BE2C (cell line): ENCODE results near the gene ITGB2.

ENCODE experiments used
- DNase-seq: peaks from one replicate; pipeline ENCODE4 v3.0.0-alpha.2; 2020
- H3K27me3 ChIP-seq: fragments of 250-450 bp; sonication (Bioruptor Pico); 2 replicates; pipeline ENCODE4 v1.5.1; 2020; ENCODE audit warnings: mild to moderate bottlenecking
- H3K36me3 ChIP-seq: fragments of 250-450 bp; sonication (Bioruptor Pico); 2 replicates; pipeline ENCODE4 v1.5.1; 2020; ENCODE audit warnings: mild to moderate bottlenecking
- H3K4me1 ChIP-seq: fragments of 250-450 bp; sonication (Bioruptor Pico); 2 replicates; pipeline ENCODE4 v1.5.1; 2020
- H3K4me3 ChIP-seq: 2 replicates; pipeline ENCODE4 v1.5.1; 2011; ENCODE audit warnings: low read depth, low read length
- H3K9me3 ChIP-seq: fragments of 250-450 bp; sonication (Bioruptor Pico); 2 replicates; pipeline ENCODE4 v1.5.1; 2020
- TF ChIP-seq, protein P1 (sequence below): IDR thresholded peaks from 2 replicates; pipeline ENCODE4 v1.5.1; 2012; ENCODE audit warnings: mild to moderate bottlenecking, low read depth, low read length

Gene ITGB2

DNA sequence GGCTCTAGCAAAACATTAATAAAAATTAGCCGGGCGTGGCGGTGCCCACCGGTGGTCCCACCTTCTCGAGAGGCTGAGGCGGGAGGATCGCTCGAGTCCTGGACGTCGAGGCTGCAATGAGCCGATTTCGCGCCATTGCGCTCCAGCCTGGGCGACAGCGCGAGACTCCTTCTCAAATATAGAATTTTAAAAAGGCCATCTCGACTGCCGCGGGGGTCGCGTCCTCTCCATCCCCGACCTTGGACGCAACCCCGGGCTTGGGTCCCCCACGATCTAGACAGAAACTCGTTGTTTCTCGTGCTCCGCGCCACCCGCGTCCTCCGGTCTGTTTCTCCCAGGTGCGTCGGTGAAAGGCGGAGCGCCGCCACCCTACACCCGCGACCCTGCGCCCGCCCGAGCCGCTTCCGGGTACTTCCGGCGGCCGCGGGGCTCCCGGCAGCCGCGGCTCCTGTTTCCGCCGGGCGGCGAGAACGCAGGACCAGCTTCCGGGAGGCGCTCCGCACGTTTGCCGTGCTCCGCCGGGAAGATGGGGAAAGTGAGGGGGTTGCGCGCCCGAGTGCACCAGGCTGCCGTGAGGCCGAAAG lies 18.9 kb upstream of the ITGB2 start, which contains the start of gene SLX9:
TSS of gene SLX9 (plus strand) at position 498 of the 584 bp plus-strand sequence. CDS start at position 527, 29 bp downstream.
- Histone ChIP-seq H3K4me1 (no peaks in the 10 kb centered on the region; the same call in 1 of the 2 replicates), H3K27me3 (peaks cover 4% of the 10 kb centered on the region), H3K4me3 (peak within 1 kb of the TSS; percentile 99), H3K9me3 (no peaks in the 10 kb centered on the region), H3K36me3 (peaks cover 22% of the 10 kb centered on the region)
- DNase-seq = peak; percentile 89
- TF ChIP-seq, protein P1, sequence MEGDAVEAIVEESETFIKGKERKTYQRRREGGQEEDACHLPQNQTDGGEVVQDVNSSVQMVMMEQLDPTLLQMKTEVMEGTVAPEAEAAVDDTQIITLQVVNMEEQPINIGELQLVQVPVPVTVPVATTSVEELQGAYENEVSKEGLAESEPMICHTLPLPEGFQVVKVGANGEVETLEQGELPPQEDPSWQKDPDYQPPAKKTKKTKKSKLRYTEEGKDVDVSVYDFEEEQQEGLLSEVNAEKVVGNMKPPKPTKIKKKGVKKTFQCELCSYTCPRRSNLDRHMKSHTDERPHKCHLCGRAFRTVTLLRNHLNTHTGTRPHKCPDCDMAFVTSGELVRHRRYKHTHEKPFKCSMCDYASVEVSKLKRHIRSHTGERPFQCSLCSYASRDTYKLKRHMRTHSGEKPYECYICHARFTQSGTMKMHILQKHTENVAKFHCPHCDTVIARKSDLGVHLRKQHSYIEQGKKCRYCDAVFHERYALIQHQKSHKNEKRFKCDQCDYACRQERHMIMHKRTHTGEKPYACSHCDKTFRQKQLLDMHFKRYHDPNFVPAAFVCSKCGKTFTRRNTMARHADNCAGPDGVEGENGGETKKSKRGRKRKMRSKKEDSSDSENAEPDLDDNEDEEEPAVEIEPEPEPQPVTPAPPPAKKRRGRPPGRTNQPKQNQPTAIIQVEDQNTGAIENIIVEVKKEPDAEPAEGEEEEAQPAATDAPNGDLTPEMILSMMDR = no peak

GRCh38 chr21:44938772-44939531 lies 18.3 kb upstream of the ITGB2 start:
- H3K9me3 ChIP-seq = no peaks in the 10 kb centered on the region
- H3K27me3 ChIP-seq = peaks cover 11% of the 10 kb centered on the region
- peaks cover 15% of the 10 kb centered on the region for H3K36me3 ChIP-seq
- H3K4me3 ChIP-seq = peak overlapping the region; percentile 99
- TF ChIP-seq, protein P1 = no peak
- no peak for DNase-seq
- no peaks in the 10 kb centered on the region; the same call in 1 of the 2 replicates for H3K4me1 ChIP-seq

DNA sequence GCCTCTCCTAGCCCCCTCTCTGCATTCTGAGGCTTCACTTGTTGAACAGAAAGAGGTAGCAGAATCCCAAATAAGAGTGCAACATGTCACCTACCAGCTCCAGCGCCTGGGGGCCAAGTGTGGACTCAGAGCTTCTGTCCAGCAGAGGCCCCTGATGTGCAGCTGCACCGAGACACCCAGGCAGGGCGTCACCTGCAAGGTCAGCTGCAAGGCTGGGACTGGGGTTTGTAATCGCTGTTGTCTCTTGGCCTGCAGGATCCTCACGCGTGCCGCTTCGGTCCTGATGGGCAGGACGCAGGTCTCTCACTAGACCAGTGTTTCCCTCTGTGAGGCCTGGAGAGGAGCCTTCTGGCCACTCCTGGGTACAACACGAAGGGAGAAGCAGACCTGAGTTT lies 14.8 kb upstream of the ITGB2 start:
- Histone ChIP-seq H3K36me3 (no peaks in the 10 kb centered on the region), H3K27me3 (peaks cover 45% of the 10 kb centered on the region), H3K4me1 (no peaks in the 10 kb centered on the region), H3K4me3 (no peak overlapping the region), H3K9me3 (no peaks in the 10 kb centered on the region)
- DNase-seq = no peak
- TF ChIP-seq, protein P1 = no peak

DNA sequence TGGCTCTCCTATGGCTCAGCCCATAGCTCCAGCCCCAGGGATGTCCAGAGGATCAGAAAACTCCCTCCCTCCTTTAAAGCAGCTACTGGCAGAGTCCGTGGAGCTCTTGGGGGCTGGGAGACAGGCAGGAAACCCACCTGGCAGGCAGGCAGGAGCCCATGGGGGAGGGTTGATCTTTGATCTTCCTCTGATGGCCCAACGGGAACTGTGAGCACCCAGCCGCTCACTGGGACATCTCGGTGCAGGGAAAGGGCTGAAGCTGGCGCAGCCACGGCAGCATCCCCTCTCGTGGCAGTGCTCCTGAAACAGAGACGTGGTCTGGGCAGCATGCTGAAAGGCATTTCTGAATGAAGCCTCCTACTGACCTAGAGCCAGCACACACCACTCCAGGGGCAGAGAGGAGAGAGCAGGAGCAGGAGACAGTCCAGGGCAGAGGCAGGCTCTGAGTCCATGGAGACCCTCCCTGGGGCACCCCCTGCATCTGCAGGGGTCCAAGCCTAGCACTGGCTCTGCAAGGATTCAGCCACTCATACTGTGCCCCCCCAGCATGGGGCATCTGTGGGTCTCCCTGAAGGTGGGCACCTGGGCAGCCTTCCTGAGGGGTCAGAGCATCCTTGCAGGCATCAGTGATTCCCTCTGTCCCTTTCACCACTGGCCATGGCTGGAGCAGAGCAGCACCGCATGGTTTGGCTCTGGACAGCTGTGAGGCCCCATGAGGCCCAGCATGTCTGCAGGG lies 14.3 kb upstream of the ITGB2 start:
- H3K9me3 ChIP-seq = no peaks in the 10 kb centered on the region
- no peak for DNase-seq
- no peak overlapping the region for H3K4me3 ChIP-seq
- H3K27me3 ChIP-seq = peaks cover 51% of the 10 kb centered on the region
- no peaks in the 10 kb centered on the region for H3K36me3 ChIP-seq
- no peaks in the 10 kb centered on the region for H3K4me1 ChIP-seq
- TF ChIP-seq, protein P1 = no peak

DNA sequence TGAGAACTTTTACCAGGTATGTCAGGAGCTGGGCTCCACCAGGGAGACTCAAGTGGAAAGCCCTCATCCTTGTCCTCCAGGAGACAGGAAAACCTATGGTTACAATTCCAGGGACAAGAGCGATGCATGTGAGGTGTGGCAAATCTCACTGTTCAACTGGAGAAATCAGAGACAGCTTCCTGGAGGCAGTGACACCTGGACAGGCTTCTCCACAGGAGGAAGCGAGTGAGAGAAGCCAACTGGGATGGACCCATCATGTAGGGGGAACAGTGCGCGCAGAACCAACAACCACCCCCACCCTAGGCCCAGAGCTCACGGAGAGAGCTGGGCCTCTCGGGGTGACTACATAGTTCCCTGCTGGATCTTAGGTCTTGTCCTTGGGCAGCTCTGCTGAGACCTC lies 13.6 kb upstream of the ITGB2 start:
- TF ChIP-seq, protein P1 = no peak
- no peaks in the 10 kb centered on the region; the same call in 1 of the 2 replicates for H3K9me3 ChIP-seq
- peaks cover 58% of the 10 kb centered on the region for H3K27me3 ChIP-seq
- H3K36me3 ChIP-seq = no peaks in the 10 kb centered on the region
- no peaks in the 10 kb centered on the region for H3K4me1 ChIP-seq
- no peak for DNase-seq
- H3K4me3 ChIP-seq = no peak overlapping the region
